Airway epithelial cell (primary cell): ENCODE results near the gene TRIM46. TPM values are rescaled to one million over a fixed set of nuclear protein-coding genes. Genes with fewer than 3 reads are reported as not detected.

Experiments
- total RNA-seq: library from RNA; depleted of rRNA; stranded (reverse); fragments of >200 nt; gene quantifications from 2 replicates; pipeline ENCODE4 v1.2.3, GENCODE V29; 2015

TRIM46 gene, protein sequence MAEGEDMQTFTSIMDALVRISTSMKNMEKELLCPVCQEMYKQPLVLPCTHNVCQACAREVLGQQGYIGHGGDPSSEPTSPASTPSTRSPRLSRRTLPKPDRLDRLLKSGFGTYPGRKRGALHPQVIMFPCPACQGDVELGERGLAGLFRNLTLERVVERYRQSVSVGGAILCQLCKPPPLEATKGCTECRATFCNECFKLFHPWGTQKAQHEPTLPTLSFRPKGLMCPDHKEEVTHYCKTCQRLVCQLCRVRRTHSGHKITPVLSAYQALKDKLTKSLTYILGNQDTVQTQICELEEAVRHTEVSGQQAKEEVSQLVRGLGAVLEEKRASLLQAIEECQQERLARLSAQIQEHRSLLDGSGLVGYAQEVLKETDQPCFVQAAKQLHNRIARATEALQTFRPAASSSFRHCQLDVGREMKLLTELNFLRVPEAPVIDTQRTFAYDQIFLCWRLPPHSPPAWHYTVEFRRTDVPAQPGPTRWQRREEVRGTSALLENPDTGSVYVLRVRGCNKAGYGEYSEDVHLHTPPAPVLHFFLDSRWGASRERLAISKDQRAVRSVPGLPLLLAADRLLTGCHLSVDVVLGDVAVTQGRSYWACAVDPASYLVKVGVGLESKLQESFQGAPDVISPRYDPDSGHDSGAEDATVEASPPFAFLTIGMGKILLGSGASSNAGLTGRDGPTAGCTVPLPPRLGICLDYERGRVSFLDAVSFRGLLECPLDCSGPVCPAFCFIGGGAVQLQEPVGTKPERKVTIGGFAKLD
- 1.8 and 3.0 TPM in 2 replicates for total RNA-seq

DNA sequence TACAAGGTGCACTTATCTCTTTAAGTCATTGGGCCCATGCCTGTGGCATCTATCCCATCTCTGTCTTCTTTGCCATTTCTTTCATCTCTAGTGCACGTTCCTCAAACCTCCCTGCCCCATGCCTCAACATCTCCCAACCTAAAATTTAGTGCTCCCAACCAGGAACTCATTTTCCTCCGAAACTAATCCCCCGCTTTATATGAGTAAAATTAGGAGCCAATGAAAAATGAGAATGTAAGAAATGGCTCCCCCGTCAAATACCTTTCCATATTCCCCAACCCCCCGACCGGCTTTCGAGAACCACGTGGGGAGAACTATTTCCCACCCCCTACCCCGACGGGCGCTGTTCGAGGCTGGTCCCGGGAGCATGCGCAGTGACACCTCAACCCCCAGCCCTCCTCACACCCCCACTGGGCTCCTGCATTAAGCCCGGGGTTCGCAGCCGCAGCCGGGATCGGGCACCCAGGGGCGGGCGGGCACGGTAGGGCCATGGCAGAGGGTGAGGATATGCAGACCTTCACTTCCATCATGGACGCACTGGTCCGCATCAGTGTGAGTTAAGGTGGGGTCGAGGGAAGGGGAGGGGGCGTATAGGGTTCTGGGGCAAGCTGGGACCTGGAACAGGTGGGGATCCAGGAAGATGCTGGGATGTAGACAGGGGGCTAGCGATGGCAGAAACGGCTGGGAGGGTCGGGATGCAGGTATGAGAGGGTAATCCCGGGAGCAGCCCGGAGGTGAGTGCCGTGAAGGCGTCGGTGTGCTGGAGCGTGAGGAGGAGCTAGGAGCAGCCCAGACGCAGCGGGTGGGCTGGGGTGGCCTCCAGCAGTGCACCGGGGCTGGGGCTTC is at the start of gene TRIM46:
TSS of gene TRIM46 (plus strand) at position 372 of the 846 bp plus-strand sequence. CDS start at position 490, 118 bp downstream.

GRCh38 chr1:155127105-155127966 is 46.3 kb upstream of the TRIM46 start, which contains the start of gene EFNA1:
TSS of gene EFNA1 (plus strand) at chr1:155127876. CDS start at chr1:155127978, 102 bp downstream.

DNA sequence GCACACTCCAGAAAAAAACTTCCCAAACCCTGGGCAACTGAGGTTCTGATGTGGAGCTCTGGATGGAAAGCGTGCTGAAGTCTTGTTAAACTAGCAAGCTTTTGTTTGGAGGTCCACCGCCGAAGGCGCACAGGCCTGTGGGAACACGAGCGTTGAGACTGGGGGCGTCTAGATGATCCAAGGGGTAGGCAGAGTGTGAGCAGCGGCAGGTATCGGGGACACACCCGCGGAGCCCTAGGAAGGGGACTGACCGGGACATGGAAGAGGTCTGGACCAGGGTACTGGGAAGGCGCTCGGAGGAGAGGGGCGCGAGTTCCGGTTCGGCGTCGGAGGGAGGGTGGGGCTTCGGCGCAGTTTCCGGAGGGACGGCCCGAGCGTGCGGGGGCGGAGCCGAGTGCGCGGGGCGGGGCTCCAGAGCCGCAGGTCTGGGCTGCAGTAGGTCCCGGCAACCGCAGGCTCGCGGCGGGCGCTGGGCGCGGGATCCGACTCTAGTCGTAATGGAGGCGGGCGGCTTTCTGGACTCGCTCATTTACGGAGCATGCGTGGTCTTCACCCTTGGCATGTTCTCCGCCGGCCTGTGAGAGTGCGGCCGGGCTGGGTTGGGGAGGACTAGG is 38.1 kb upstream of the TRIM46 start, which contains the start of gene SLC50A1:
TSS of gene SLC50A1 (plus strand) at position 438 of the 614 bp plus-strand sequence. CDS start at position 498, 60 bp downstream.

GRCh38 chr1:155139895-155140629 is 33.6 kb upstream of the TRIM46 start, which contains the start of gene DPM3:
TSS of gene DPM3 (minus strand) at chr1:155140531. CDS start at chr1:155140240, 291 bp downstream.

DNA sequence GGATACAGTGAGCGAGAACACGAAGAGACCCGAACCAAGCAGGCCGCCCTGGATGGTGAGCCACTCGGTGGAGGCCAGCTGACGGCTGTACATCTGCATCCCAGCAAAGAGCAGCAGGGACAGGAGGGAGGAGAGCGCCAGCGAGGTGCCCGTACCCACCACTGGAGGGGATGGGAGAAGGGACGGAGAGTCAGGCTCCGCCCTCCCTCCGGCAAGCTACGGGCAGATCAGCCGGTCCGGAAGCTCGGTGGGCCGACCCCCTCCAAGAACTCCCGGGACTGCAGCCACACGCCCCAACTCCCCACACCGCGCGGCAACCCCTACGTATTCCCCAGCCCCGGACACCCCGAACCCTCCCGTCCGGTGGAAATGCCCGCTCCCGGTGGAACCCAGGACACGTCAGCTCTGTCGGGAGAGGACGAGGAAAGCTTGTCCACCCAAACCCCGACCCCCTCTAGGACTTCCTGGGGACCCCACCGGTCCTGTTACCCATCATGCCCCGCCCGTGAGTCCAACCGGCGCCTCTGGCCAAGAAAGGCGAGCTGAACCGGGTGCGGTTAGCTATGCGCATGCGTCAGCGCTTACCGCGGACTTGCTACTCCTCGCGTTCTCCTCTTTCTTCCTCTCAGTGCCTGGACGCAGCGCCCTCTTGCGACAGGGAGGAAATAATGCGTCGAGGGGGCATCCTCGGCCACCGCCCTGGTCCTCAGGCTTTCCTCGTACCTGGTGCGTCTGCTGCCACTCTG is 744 bp upstream of the TRIM46 start, which contains the start of gene KRTCAP2:
TSS of gene KRTCAP2 (minus strand) at position 573 of the 746 bp plus-strand sequence. CDS start at position 493, 80 bp downstream.

DNA sequence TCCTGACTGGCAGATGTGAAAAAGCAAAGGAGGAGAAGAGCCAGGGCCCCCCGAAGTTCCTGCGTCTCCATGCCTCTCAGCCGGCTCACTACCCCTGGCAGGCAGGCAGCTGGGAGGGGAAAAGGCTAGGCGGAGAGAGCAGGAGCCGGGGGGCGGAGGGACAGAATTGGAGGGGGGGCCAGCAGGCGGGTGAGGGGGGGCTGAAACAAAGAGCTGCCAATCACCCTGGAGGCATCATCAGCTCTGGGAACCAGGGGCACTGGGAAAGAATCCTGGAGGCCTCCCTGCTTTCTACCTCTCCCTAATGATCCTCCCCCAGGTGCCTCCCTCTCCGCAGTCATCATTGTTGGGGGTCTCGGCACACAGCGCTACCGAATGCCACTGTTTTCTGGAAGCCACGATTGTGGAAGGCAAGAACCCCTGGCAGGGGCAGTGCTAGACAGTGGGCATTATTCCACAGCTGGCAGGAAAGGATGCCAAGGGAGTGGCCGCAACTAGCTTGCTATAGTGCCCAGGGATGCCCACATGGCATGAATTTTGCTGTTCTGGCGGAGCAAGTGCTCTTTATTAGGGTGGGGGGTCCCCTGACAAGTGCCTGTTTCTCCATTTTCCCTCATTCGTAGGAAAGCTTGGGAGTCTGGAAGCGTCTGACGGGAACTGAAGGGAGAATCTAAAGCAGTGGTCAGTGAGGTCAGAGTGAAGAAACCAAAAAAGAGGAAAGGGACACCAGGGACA is 34.3 kb downstream of the TRIM46 start, which contains the start of gene THBS3:
TSS of gene THBS3 (minus strand) at position 92 of the 735 bp plus-strand sequence. CDS start at position 71, 21 bp downstream.

DNA sequence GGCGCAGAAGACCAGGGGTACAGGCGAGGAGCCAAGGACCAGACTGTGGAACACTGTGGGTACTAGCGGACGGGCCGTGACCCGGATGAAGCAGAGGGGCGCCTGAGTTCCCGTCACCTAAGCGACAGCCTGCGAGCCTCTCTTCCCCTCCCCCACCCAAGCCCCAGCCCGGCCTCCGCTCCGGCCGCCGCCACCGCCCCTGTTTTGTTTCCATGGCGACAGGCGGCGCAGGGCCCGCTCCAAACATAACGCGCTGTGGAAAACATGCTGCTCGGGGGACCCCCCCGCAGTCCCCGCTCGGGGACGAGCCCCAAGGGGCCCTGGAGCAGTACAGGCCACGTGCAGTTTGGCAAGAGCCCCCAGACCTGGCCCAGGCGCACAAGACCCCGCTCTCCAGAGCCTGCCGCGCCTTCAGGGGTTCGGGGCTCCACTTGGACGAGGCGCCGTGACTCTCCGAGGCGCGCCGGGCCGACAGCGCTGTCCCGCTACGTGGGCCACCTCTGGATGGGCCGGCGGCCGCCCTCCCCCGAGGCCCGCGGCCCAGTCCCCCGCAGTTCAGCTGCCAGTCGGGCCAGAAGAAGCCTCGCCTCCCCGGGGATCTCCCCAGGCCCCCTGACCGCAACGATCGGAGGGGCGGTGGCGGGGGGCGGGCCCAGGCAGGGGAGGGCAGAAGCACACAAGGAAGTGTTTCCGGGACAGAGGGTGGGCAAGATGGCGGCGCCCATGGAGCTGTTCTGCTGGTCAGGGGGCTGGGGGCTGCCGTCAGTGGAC is 35.1 kb downstream of the TRIM46 start, which contains the start of gene MTX1:
TSS of gene MTX1 (plus strand) at position 155 of the 771 bp plus-strand sequence. CDS start at position 265, 110 bp downstream.

Other genes with a start within 250 kb of the TRIM46 start
- 13.7 and 14.2 TPM in 2 replicates for gene PMVK, start 237.1 kb upstream of the TRIM46 start, total RNA-seq
- gene PBXIP1, start 217.8 kb upstream of the TRIM46 start, total RNA-seq: 27.4 and 28.8 TPM in 2 replicates
- gene PYGO2, start 212.1 kb upstream of the TRIM46 start, total RNA-seq: 15.3 and 24.6 TPM in 2 replicates
- gene SHC1, start 203.1 kb upstream of the TRIM46 start, total RNA-seq: 256 and 325 TPM in 2 replicates
- gene CKS1B, start 199.2 kb upstream of the TRIM46 start, total RNA-seq: 208 and 242 TPM in 2 replicates
- 32.0 and 42.0 TPM in 2 replicates for gene FLAD1, start 190.5 kb upstream of the TRIM46 start, total RNA-seq
- gene LENEP, start 180.3 kb upstream of the TRIM46 start, total RNA-seq: 0.92 TPM in 1 of 2 replicates, not detected in the other
- 67.2 and 89.0 TPM in 2 replicates for gene ZBTB7B, start 171.0 kb upstream of the TRIM46 start, total RNA-seq
- gene DCST2, start 140.1 kb upstream of the TRIM46 start, total RNA-seq: 0.07 TPM in 1 of 2 replicates, not detected in the other
- not detected in 2 replicates for gene DCST1, start 140.0 kb upstream of the TRIM46 start, total RNA-seq
- 296 and 381 TPM in 2 replicates for gene ADAM15, start 122.5 kb upstream of the TRIM46 start, total RNA-seq
- gene EFNA4, start 110.1 kb upstream of the TRIM46 start, total RNA-seq: 25.0 and 26.7 TPM in 2 replicates
- 20.9 and 33.1 TPM in 2 replicates for gene EFNA3, start 95.0 kb upstream of the TRIM46 start, total RNA-seq
- 26.1 and 41.9 TPM in 2 replicates for gene EFNA1, start 46.0 kb upstream of the TRIM46 start, total RNA-seq
- 46.4 and 54.8 TPM in 2 replicates for gene SLC50A1, start 38.0 kb upstream of the TRIM46 start, total RNA-seq
- gene DPM3, start 33.3 kb upstream of the TRIM46 start, total RNA-seq: 32.6 and 44.4 TPM in 2 replicates
- 88.1 and 130 TPM in 2 replicates for gene KRTCAP2, start 545 bp upstream of the TRIM46 start, total RNA-seq
- 4.8 and 8.2 TPM in 2 replicates for gene THBS3, start 34.0 kb downstream of the TRIM46 start, total RNA-seq
- 72.9 and 101 TPM in 2 replicates for gene MTX1, start 34.8 kb downstream of the TRIM46 start, total RNA-seq
- gene ENTREP3, start 81.6 kb downstream of the TRIM46 start, total RNA-seq: 20.9 and 28.0 TPM in 2 replicates
- 48.8 and 83.8 TPM in 2 replicates for gene SCAMP3, start 88.5 kb downstream of the TRIM46 start, total RNA-seq
- gene CLK2, start 99.7 kb downstream of the TRIM46 start, total RNA-seq: 21.6 and 32.8 TPM in 2 replicates
- 0.28 and 1.3 TPM in 2 replicates for gene HCN3, start 103.6 kb downstream of the TRIM46 start, total RNA-seq
- gene PKLR, start 127.6 kb downstream of the TRIM46 start, total RNA-seq: 0.28 TPM in 1 of 2 replicates, not detected in the other
- gene FDPS, start 135.0 kb downstream of the TRIM46 start, total RNA-seq: 420 and 512 TPM in 2 replicates
- 39.1 and 41.8 TPM in 2 replicates for gene RUSC1, start 147.0 kb downstream of the TRIM46 start, total RNA-seq